A673 (cell line): Measurements from ENCODE around the gene SMAD1. TPM values are rescaled to one million over a fixed set of nuclear protein-coding genes. Genes with fewer than 3 reads are reported as not detected.

ENCODE experiments used
- BruUV-seq: library from RNA; stranded (reverse); fragments of 400-500 nt; replicated peaks from 2 replicates; lab custom pipeline; 2021; lab: Mats Ljungman, UMichigan
- CTCF ChIA-PET: fragments of 300-600 bp; sonication (Branson Sonifier 250); formaldehyde crosslinking; loops from one replicate; lab custom pipeline; 2022; ENCODE audit warnings: antibody characterized with exemption; lab: Charles Lee
- POLR2A ChIA-PET: fragments of 300-600 bp; sonication (Branson Sonifier 250); formaldehyde crosslinking; loops from one replicate; lab custom pipeline; 2022; ENCODE audit warnings: antibody characterized with exemption; ENCODE audit not compliant: low non-redundant PET; lab: Charles Lee
- DNase-seq: peaks from one replicate; pipeline ENCODE4 v3.0.0-alpha.2; 2015; ENCODE audit warnings: low spot score
- H3K27ac ChIP-seq: fragments of 200-600 bp; sonication (generic); 2 replicates; pipeline ENCODE4 v1.5.1; 2016; ENCODE audit warnings: mixed run types, low read depth, mild to moderate bottlenecking, mixed read lengths, antibody characterized with exemption, low read length; ENCODE audit not compliant: poor library complexity, severe bottlenecking
- H3K27me3 ChIP-seq: fragments of 200-600 bp; sonication (generic); replicated peaks from 2 replicates; pipeline ENCODE4 v1.6.1; 2017; ENCODE audit warnings: mixed run types, low read depth, mild to moderate bottlenecking, mixed read lengths, antibody characterized with exemption, low read length; ENCODE audit not compliant: insufficient read depth, poor library complexity
- H3K36me3 ChIP-seq: fragments of 200-600 bp; sonication (generic); 2 replicates; pipeline ENCODE4 v1.6.1; 2016; ENCODE audit warnings: mixed run types, mild to moderate bottlenecking, mixed read lengths, antibody characterized with exemption, low read length; ENCODE audit not compliant: insufficient read depth, poor library complexity, severe bottlenecking
- H3K4me1 ChIP-seq: fragments of 200-600 bp; sonication (generic); 2 replicates; pipeline ENCODE4 v1.6.1; 2017; ENCODE audit warnings: mixed run types, mild to moderate bottlenecking, mixed read lengths, antibody characterized with exemption, low read length; ENCODE audit not compliant: insufficient read depth, poor library complexity, severe bottlenecking
- H3K4me3 ChIP-seq: fragments of 200-600 bp; sonication (generic); 2 replicates; pipeline ENCODE4 v1.5.1; 2016; ENCODE audit warnings: low read depth, mixed run types, mild to moderate bottlenecking, mixed read lengths, low read length; ENCODE audit not compliant: poor library complexity, severe bottlenecking
- H3K9me3 ChIP-seq: fragments of 200-600 bp; sonication (generic); 2 replicates; pipeline ENCODE4 v1.6.1; 2016; ENCODE audit warnings: mixed run types, low read depth, mild to moderate bottlenecking, mixed read lengths, antibody characterized with exemption, low read length; ENCODE audit not compliant: poor library complexity, severe bottlenecking
- EZH2 ChIP-seq: fragments of 200-600 bp; sonication (generic); IDR thresholded peaks from 2 replicates; pipeline ENCODE4 v1.6.1; 2017; ENCODE audit warnings: borderline replicate concordance, low read depth, mild to moderate bottlenecking, mixed read lengths, antibody characterized with exemption, low read length; ENCODE audit not compliant: poor library complexity, severe bottlenecking
- intact Hi-C: fragments of 100-400 bp; cut with micrococcal nuclease; formaldehyde crosslinking; loops from one replicate; pipeline ENCODE4 v1.10.0; 2022; ENCODE audit not compliant: unreplicated experiment
- total RNA-seq: library from RNA; stranded (reverse); gene quantifications from 2 replicates; pipeline ENCODE4 v1.2.3, GENCODE V29; 2021
- TF ChIP-seq, protein P1 (sequence below): fragments of 300-800, 200-600 bp; sonication (generic); conservative IDR thresholded peaks from 2 replicates; pipeline ENCODE4 v1.5.1; 2017; ENCODE audit warnings: low read depth, mild to moderate bottlenecking, antibody characterized with exemption, low read length, moderate library complexity, mixed read lengths

SMAD1 gene
- total RNA-seq, 1 experiment from 2014 or later: 33.7 TPM

DNA sequence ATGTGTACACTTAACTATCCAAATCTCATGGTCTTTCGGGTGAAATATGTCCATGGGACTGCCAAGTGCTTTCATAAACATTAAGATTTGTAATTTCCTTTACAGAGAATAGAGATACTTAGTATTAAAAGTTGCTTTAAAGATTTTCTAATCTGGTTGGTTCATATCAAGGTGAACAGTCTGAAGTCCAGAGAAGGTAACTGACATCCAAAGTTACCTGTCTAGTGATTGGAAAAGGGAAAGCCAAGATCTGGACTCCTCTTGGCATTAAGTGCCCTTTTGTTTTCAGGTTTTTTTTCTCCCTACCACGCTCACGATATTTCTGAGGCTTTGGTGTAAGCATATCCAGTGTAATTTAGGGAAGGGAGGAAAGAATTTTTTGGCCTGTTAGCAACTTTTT is 5.0 kb downstream of the SMAD1 start:
- intact Hi-C loops: no loop called here
- H3K27me3 ChIP-seq: no peaks in the 10 kb centered on the region
- CTCF ChIA-PET: no interaction called here
- DNase-seq: no peak
- H3K4me1 ChIP-seq: peaks cover 38% of the 10 kb centered on the region
- H3K27ac ChIP-seq: no peak overlapping the region
- H3K4me3 ChIP-seq: no peak overlapping the region
- no TSS peak for BruUV-seq
- TF ChIP-seq, protein P1, sequence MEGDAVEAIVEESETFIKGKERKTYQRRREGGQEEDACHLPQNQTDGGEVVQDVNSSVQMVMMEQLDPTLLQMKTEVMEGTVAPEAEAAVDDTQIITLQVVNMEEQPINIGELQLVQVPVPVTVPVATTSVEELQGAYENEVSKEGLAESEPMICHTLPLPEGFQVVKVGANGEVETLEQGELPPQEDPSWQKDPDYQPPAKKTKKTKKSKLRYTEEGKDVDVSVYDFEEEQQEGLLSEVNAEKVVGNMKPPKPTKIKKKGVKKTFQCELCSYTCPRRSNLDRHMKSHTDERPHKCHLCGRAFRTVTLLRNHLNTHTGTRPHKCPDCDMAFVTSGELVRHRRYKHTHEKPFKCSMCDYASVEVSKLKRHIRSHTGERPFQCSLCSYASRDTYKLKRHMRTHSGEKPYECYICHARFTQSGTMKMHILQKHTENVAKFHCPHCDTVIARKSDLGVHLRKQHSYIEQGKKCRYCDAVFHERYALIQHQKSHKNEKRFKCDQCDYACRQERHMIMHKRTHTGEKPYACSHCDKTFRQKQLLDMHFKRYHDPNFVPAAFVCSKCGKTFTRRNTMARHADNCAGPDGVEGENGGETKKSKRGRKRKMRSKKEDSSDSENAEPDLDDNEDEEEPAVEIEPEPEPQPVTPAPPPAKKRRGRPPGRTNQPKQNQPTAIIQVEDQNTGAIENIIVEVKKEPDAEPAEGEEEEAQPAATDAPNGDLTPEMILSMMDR: no peak
- no peak for TF ChIP-seq EZH2
- POLR2A ChIA-PET: no interaction called here
- no peaks in the 10 kb centered on the region for H3K36me3 ChIP-seq
- no peaks in the 10 kb centered on the region for H3K9me3 ChIP-seq

DNA sequence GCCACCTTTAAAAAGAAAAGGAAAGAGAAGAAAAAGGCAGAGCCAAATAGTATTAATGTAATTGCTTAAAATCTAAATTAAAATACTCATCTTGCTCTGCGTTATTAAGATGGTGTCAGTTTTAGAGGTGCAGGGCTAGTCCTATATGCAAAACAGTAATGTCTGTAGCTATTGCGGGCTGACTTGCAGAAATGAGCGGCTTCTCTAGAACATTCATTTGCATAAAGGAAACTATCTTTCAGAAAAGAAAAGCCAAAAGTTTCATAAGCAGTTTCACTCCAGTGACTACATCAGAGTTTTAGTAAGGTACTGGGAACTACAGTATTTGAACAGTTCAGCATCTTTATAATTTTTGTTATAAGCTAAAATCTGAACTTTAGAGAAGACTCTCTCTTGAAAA is 6.0 kb downstream of the SMAD1 start:
- ChIA-PET POLR2A (no interaction called here), CTCF (no interaction called here)
- Histone ChIP-seq H3K9me3 (no peaks in the 10 kb centered on the region), H3K36me3 (no peaks in the 10 kb centered on the region), H3K27ac (no peak overlapping the region), H3K4me1 (peaks cover 38% of the 10 kb centered on the region), H3K27me3 (no peaks in the 10 kb centered on the region), H3K4me3 (no peak overlapping the region)
- intact Hi-C loops: no loop called here
- no TSS peak for BruUV-seq
- TF ChIP-seq EZH2: no peak
- TF ChIP-seq, protein P1: no peak
- peak; percentile 28 for DNase-seq

DNA sequence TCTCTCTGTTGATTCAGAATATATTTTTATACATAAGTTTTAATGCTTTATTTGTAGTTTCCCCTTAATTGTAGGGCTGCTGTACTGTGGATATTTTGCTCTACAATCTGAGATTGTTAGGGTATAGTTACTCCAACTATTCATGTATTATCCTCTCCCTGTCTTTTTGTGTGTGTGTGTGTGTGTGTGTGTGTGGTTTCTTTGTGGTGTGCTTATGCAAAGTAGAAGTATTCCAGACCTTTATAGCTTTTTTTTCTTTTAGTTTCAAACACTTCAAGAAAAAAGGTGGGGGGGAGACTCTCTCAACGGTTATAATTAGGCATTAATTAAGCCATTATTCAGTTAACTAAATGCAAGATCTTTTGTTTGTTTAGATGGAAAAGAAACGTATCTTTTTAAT is 6.7 kb downstream of the SMAD1 start:
- intact Hi-C loops: no loop called here
- no TSS peak for BruUV-seq
- CTCF ChIA-PET: no interaction called here

More for the DNA sequence above, 6.7 kb downstream of the SMAD1 start:
- DNase-seq: no peak
- H3K9me3 ChIP-seq: no peaks in the 10 kb centered on the region
- no peaks in the 10 kb centered on the region for H3K27me3 ChIP-seq
- H3K27ac ChIP-seq: no peak overlapping the region
- TF ChIP-seq, protein P1: no peak
- TF ChIP-seq EZH2: no peak
- H3K36me3 ChIP-seq: no peaks in the 10 kb centered on the region
- H3K4me3 ChIP-seq: no peak overlapping the region
- POLR2A ChIA-PET: no interaction called here
- H3K4me1 ChIP-seq: peaks cover 41% of the 10 kb centered on the region
